H1 (cell line): ENCODE measurements around the gene ANO9. TPM values are rescaled to one million over a fixed set of nuclear protein-coding genes. Genes with fewer than 3 reads are reported as not detected.

Experiments
- CTCF ChIA-PET: fragments of 300-600 bp; sonication (Branson Sonifier 250); formaldehyde crosslinking; loops from one replicate; lab custom pipeline; 2021; ENCODE audit not compliant: partially characterized antibody; lab: Charles Lee
- POLR2A ChIA-PET: fragments of 300-600 bp; sonication (Branson Sonifier 250); formaldehyde crosslinking; loops from one replicate; lab custom pipeline; 2021; ENCODE audit warnings: inconsistent platforms; ENCODE audit not compliant: partially characterized antibody; lab: Charles Lee
- DNase-seq, 2 experiments: peaks; one replicate each; pipeline versions ENCODE4 v3.0.0 to v3.0.0-alpha.2; 2010 to 2022; ENCODE audit warnings: low spot score in 2 of 2, low read depth in 1 of 2, mixed read lengths in 1 of 2
- FAIRE-seq: peaks from 2 replicates; lab custom pipeline; 2011; peaks lifted over from hg19 to GRCh38; lab: Jason Lieb, UNC
- H2AFZ ChIP-seq: 2 replicates; pipeline ENCODE4 v1.8.1; 2012; ENCODE audit warnings: low read length, inconsistent platforms
- H2AK5ac ChIP-seq: 2 replicates; pipeline ENCODE4 v1.6.1; 2013; ENCODE audit warnings: low read depth, low read length
- H2BK120ac ChIP-seq: replicated peaks from 2 replicates; pipeline ENCODE3; 2013; ENCODE audit warnings: low read depth, low read length, inconsistent platforms
- H2BK12ac ChIP-seq: 2 replicates; pipeline ENCODE4 v1.6.1; 2013; ENCODE audit warnings: low read depth, low read length
- H2BK15ac ChIP-seq: 2 replicates; pipeline ENCODE4 v1.6.1; 2013; ENCODE audit warnings: low read length
- H2BK20ac ChIP-seq: 2 replicates; pipeline ENCODE4 v1.6.1; 2013; ENCODE audit warnings: low read length
- H2BK5ac ChIP-seq: 2 replicates; pipeline ENCODE4 v1.6.1; 2013; ENCODE audit warnings: low read depth, low read length
- H3K14ac ChIP-seq: 2 replicates; pipeline ENCODE4 v1.6.1; 2013; ENCODE audit warnings: inconsistent platforms; ENCODE audit not compliant: insufficient read length
- H3K18ac ChIP-seq: 2 replicates; pipeline ENCODE4 v1.6.1; 2013; ENCODE audit warnings: low read length; ENCODE audit errors: extremely low read depth
- H3K23ac ChIP-seq: 2 replicates; pipeline ENCODE4 v1.6.1; 2013; ENCODE audit warnings: inconsistent platforms; ENCODE audit not compliant: insufficient read length
- H3K23me2 ChIP-seq: 2 replicates; pipeline ENCODE4 v1.6.1; 2013; ENCODE audit warnings: low read depth, low read length
- H3K27ac ChIP-seq: 2 replicates; pipeline ENCODE4 v1.6.1; 2011; ENCODE audit warnings: low read depth, low read length, inconsistent platforms
- H3K27me3 ChIP-seq, 4 experiments: replicated peaks in 1 of 4; 1 replicate in 1 of 4; 2 replicates in 3 of 4; pipeline versions ENCODE4 v1.6.1 to v1.8.1; 2011 to 2013; ENCODE audit warnings: low read length in 3 of 4, mild to moderate bottlenecking in 3 of 4, inconsistent platforms in 2 of 4, mixed read lengths in 2 of 4, moderate library complexity in 1 of 4; ENCODE audit not compliant: control insufficient read depth in 3 of 4, insufficient read depth in 3 of 4; ENCODE audit errors: extremely low read depth in 1 of 4
- H3K36me3 ChIP-seq, 4 experiments: 2 replicates each; pipeline versions ENCODE4 v1.6.1 to v1.8.1; 2011 to 2013; ENCODE audit warnings: mild to moderate bottlenecking in 4 of 4, low read length in 3 of 4, moderate library complexity in 2 of 4, control low read depth in 1 of 4, inconsistent platforms in 1 of 4; ENCODE audit not compliant: insufficient read depth in 4 of 4, control insufficient read depth in 2 of 4
- H3K4ac ChIP-seq: replicated peaks from 2 replicates; pipeline ENCODE3; 2013; ENCODE audit warnings: low read length, low read depth, mixed read lengths, inconsistent platforms; ENCODE audit not compliant: insufficient read length
- H3K4me1 ChIP-seq, 4 experiments: replicated peaks in 1 of 4; 1 replicate in 1 of 4; 2 replicates in 3 of 4; pipeline versions ENCODE4 v1.6.1 to v1.8.1; 2011 to 2013; ENCODE audit warnings: low read length in 3 of 4, inconsistent platforms in 2 of 4, mixed read lengths in 1 of 4; ENCODE audit not compliant: insufficient read depth in 4 of 4, control insufficient read depth in 3 of 4
- H3K4me2 ChIP-seq, 2 experiments: 2 replicates each; pipeline versions ENCODE4 v1.6.1 to v1.8.1; 2011 to 2013; ENCODE audit warnings: low read depth in 2 of 2, low read length in 2 of 2, control low read depth in 1 of 2, inconsistent platforms in 1 of 2, mild to moderate bottlenecking in 1 of 2; ENCODE audit not compliant: insufficient read depth in 1 of 2
- H3K4me3 ChIP-seq, 4 experiments: fragments of 200-600, 300-600 bp in 1 of 4; sonication (generic), shearing (Covaris generic), sonication (Bioruptor Twin) in 1 of 4; 2 replicates each; pipeline versions ENCODE4 v1.5.1 to v1.8.1; 2011 to 2016; ENCODE audit warnings: low read length in 4 of 4, low read depth in 3 of 4, control low read depth in 2 of 4, inconsistent platforms in 2 of 4, mild to moderate bottlenecking in 2 of 4, mixed read lengths in 1 of 4, moderate library complexity in 1 of 4; ENCODE audit not compliant: insufficient read depth in 2 of 4; ENCODE audit errors: extremely low read depth in 1 of 4
- H3K56ac ChIP-seq: replicated peaks from 2 replicates; pipeline ENCODE3; 2013; ENCODE audit warnings: low read depth, mild to moderate bottlenecking, mixed read lengths, low read length, inconsistent platforms; ENCODE audit not compliant: insufficient read length
- H3K79me1 ChIP-seq: 2 replicates; pipeline ENCODE4 v1.6.1; 2013; ENCODE audit warnings: low read depth, low read length, control low read depth
- H3K79me2 ChIP-seq, 2 experiments: 2 replicates each; pipeline versions ENCODE4 v1.6.1 to v1.8.1; 2012 to 2013; ENCODE audit warnings: low read length in 2 of 2, mild to moderate bottlenecking in 2 of 2, inconsistent platforms in 1 of 2; ENCODE audit not compliant: insufficient read depth in 2 of 2, control insufficient read depth in 1 of 2
- H3K9ac ChIP-seq, 4 experiments: replicated peaks in 1 of 4; 1 replicate in 1 of 4; 2 replicates in 3 of 4; pipeline versions ENCODE4 v1.6.1 to v1.8.1; 2011 to 2013; ENCODE audit warnings: low read depth in 3 of 4, low read length in 3 of 4, control low read depth in 2 of 4, mild to moderate bottlenecking in 2 of 4, moderate library complexity in 2 of 4, inconsistent platforms in 1 of 4; ENCODE audit errors: extremely low read depth in 1 of 4
- H3K9me3 ChIP-seq, 2 experiments: 2 replicates each; pipeline versions ENCODE4 v1.6.1 to v1.8.1; 2012 to 2013; ENCODE audit warnings: mild to moderate bottlenecking in 2 of 2, moderate library complexity in 2 of 2, control low read depth in 1 of 2, inconsistent platforms in 1 of 2, low read depth in 1 of 2, low read length in 1 of 2, mixed read lengths in 1 of 2; ENCODE audit not compliant: insufficient read depth in 2 of 2
- H4K20me1 ChIP-seq, 2 experiments: replicated peaks in 1 of 2; 2 replicates each; pipeline versions ENCODE3 to v1.8.1; 2011 to 2013; ENCODE audit warnings: inconsistent platforms in 2 of 2, low read length in 2 of 2, mild to moderate bottlenecking in 1 of 2; ENCODE audit not compliant: insufficient read depth in 2 of 2, control insufficient read depth in 1 of 2
- H4K5ac ChIP-seq: 2 replicates; pipeline ENCODE4 v1.6.1; 2013; ENCODE audit warnings: low read length, low read depth, mixed read lengths, inconsistent platforms; ENCODE audit not compliant: insufficient read length
- H4K8ac ChIP-seq: 2 replicates; pipeline ENCODE4 v1.8.0; 2013; ENCODE audit warnings: mild to moderate bottlenecking, moderate library complexity, low read length, inconsistent platforms; ENCODE audit not compliant: insufficient read depth; ENCODE audit errors: extremely low read depth
- H4K91ac ChIP-seq: replicated peaks from 2 replicates; pipeline ENCODE3; 2013; ENCODE audit warnings: low read length, mixed read lengths, inconsistent platforms; ENCODE audit not compliant: insufficient read length
- ASH2L ChIP-seq: fragments of 200-600, 300-600 bp; sonication (generic); IDR thresholded peaks from one replicate; pipeline ENCODE4 v1.7.1; 2017; ENCODE audit warnings: low read length
- BCL11A ChIP-seq, 2 experiments: IDR thresholded peaks; one replicate each; pipeline ENCODE4 v1.6.1; 2011; ENCODE audit warnings: low read depth in 2 of 2, low read length in 2 of 2, mild to moderate bottlenecking in 2 of 2
- CTBP2 ChIP-seq: IDR thresholded peaks from 2 replicates; pipeline ENCODE4 v1.7.0; 2011; ENCODE audit warnings: borderline replicate concordance, mild to moderate bottlenecking, moderate library complexity, mixed read lengths, low read length; ENCODE audit not compliant: insufficient read depth, insufficient read length
- EP300 ChIP-seq, 2 experiments: IDR thresholded peaks; 1 replicate in 1 of 2; 2 replicates in 1 of 2; pipeline ENCODE4 v1.6.1; 2011 to 2012; ENCODE audit warnings: low read depth in 2 of 2, low read length in 2 of 2, mild to moderate bottlenecking in 2 of 2, borderline replicate concordance in 1 of 2, inconsistent platforms in 1 of 2, moderate library complexity in 1 of 2
- MAFK ChIP-seq: IDR thresholded peaks from 2 replicates; pipeline ENCODE4 v1.6.1; 2012; ENCODE audit warnings: low read depth, mild to moderate bottlenecking, improper control_type of control experiment, low read length
- RBBP5 ChIP-seq: IDR thresholded peaks from 2 replicates; pipeline ENCODE4 v1.7.1; 2012; ENCODE audit warnings: low read depth, mild to moderate bottlenecking, inconsistent platforms, low read length, moderate library complexity, borderline replicate concordance
- RFX5 ChIP-seq: IDR thresholded peaks from 2 replicates; pipeline ENCODE4 v1.6.1; 2011; ENCODE audit warnings: low read depth, low read length, improper control_type of control experiment, borderline replicate concordance
- TEAD4 ChIP-seq: IDR thresholded peaks from 2 replicates; pipeline ENCODE4 v1.6.1; 2012; ENCODE audit warnings: low read depth, low read length, inconsistent platforms, mixed read lengths
- WGBS, 2 experiments: shearing (Covaris generic) in 1 of 2; methylation state at CpG; one replicate each; pipeline versions ENCODE4 v1.1.6 to v1.1.7; 2013 to 2015; ENCODE audit warnings: low lambda C conversion rate in 2 of 2, mixed read lengths in 2 of 2, inconsistent platforms in 1 of 2, low coverage in 1 of 2, missing lambda C conversion rate in 1 of 2; ENCODE audit not compliant: insufficient replicate concordance in 2 of 2, insufficient coverage in 1 of 2, insufficient read length in 1 of 2; ENCODE audit errors: extremely low coverage in 1 of 2, missing lambda C conversion rate in 1 of 2; 5-methylcytosine and 5-hydroxymethylcytosine counted together
- polyA plus RNA-seq, 7 experiments: library from polyadenylated mRNA; depleted of rRNA in 3 of 7; stranded (reverse) in 5 of 7; unstranded in 2 of 7; fragments of >200 nt in 5 of 7; fragments of 200-250 nt in 2 of 7; gene quantifications; 1 replicate in 5 of 7; 2 replicates in 1 of 7; 4 replicates in 1 of 7; pipeline versions ENCODE4 v1.2.1 to v1.2.3, GENCODE V29; 2011 to 2013; ENCODE audit warnings: missing spikeins in 2 of 7, mixed read lengths in 2 of 7
- total RNA-seq: library from RNA; stranded (reverse); fragmentation: NEBNext Ultra II Directional; extraction: Animal tissue kit (Norgen Biotek cat#: 25700); gene quantifications from 2 replicates; pipeline ENCODE4 v1.2.1, GENCODE V29; 2021

Gene ANO9
- total and polyA plus RNA-seq, 2 of the 8 experiments (the other 6 are each of a cell fraction or from before 2014, with no cell fraction given): 20.0 to 20.7 TPM

- peak overlapping the region; percentile 68; the same call in 1 of the 2 replicates for H2AK5ac ChIP-seq
- no peak overlapping the region for H4K5ac ChIP-seq
- 0 out of 4 replicates have a peak overlapping the region, but pooled peaks of 1 of the 2 experiments have one; percentile 5 for H3K4me2 ChIP-seq
- H3K14ac ChIP-seq: no peak overlapping the region
- no peak overlapping the region for H3K56ac ChIP-seq
- peaks cover 15 to 33% of the 10 kb centered on the region in 2 experiments for H4K20me1 ChIP-seq
- H2AFZ ChIP-seq: no peak overlapping the region
- H4K91ac ChIP-seq: peak overlapping the region; percentile 76
- no peak overlapping the region for H2BK12ac ChIP-seq
- H3K4me1 ChIP-seq: peaks cover 3 to 24% (median 6%) of the 10 kb centered on the region in 4 experiments
- ChIA-PET POLR2A (interaction anchor here (0.6 to 1.2 kb wide), 2 partner anchors 8 to 10 kb away, joined by 3 read pairs; no protein-coding TSS in a partner anchor), CTCF (no interaction called here)
- peak overlapping the region; percentile 52; the same call in 1 of the 2 replicates for H2BK5ac ChIP-seq
- H3K23ac ChIP-seq: no peak overlapping the region
- H3K23me2 ChIP-seq: no peaks in the 10 kb centered on the region
- H3K79me1 ChIP-seq: peaks cover 24% of the 10 kb centered on the region; the same call in 1 of the 2 replicates
- H2BK20ac ChIP-seq: 0 out of 2 replicates have a peak overlapping the region, but pooled peaks have one; percentile 61
- no peaks in the 10 kb centered on the region for H3K27me3 ChIP-seq
- peak overlapping the region; percentile 45; the same call in 1 of the 2 replicates for H4K8ac ChIP-seq
- peak overlapping the region; percentile 56 for H3K18ac ChIP-seq
- H2BK120ac ChIP-seq: no peak overlapping the region
- H3K9ac ChIP-seq: no peak overlapping the region
- 86% methylated on average over 18 of the region's 23 CpGs; no CpG with 5 or more reads in 1 of the 2 experiments for WGBS, 2 experiments
- H3K36me3 ChIP-seq: peaks cover 7 to 18% (median 8%) of the 10 kb centered on the region in 4 experiments; a peak in 5 of 8 replicates
- no peak overlapping the region for H3K4me3 ChIP-seq
- H3K79me2 ChIP-seq: peaks cover 22 to 85% of the 10 kb centered on the region in 2 experiments
- no peak overlapping the region for H3K4ac ChIP-seq
- peak overlapping the region; percentile 24; the same call in 1 of the 2 replicates for H2BK15ac ChIP-seq
- no peaks in the 10 kb centered on the region for H3K9me3 ChIP-seq
- no peak overlapping the region for H3K27ac ChIP-seq
- DNase-seq: no peak
- no peak for FAIRE-seq
- TF ChIP-seq CTBP2: no peak
- TF ChIP-seq MAFK: no peak
- no peak for TF ChIP-seq RBBP5
- TF ChIP-seq TEAD4: no peak
- TF ChIP-seq EP300 (IDR thresholded peaks at IDR 0.05; ENCODE audit: borderline replicate concordance in 1 of 2, low read depth in 2 of 2, low read length in 2 of 2): no peak
- no peak for TF ChIP-seq BCL11A (IDR thresholded peaks at IDR 0.05; ENCODE audit: low read depth in 2 of 2, low read length in 2 of 2)
- no peak for TF ChIP-seq ASH2L
- no peak for TF ChIP-seq RFX5
Observed at GRCh38 chr11:455566-456147, 13.8 kb upstream of the ANO9 start.
